HL-60/S4 (cell line): ENCODE data around the gene ADPRHL1.

Source experiments
- in situ Hi-C: fragments of 300-500 bp; cut with MboI; formaldehyde crosslinking; loops from 2 replicates; pipeline ENCODE4 v1.14.3; 2022; ENCODE audit warnings: low sequenced_read_pairs

Gene ADPRHL1

DNA sequence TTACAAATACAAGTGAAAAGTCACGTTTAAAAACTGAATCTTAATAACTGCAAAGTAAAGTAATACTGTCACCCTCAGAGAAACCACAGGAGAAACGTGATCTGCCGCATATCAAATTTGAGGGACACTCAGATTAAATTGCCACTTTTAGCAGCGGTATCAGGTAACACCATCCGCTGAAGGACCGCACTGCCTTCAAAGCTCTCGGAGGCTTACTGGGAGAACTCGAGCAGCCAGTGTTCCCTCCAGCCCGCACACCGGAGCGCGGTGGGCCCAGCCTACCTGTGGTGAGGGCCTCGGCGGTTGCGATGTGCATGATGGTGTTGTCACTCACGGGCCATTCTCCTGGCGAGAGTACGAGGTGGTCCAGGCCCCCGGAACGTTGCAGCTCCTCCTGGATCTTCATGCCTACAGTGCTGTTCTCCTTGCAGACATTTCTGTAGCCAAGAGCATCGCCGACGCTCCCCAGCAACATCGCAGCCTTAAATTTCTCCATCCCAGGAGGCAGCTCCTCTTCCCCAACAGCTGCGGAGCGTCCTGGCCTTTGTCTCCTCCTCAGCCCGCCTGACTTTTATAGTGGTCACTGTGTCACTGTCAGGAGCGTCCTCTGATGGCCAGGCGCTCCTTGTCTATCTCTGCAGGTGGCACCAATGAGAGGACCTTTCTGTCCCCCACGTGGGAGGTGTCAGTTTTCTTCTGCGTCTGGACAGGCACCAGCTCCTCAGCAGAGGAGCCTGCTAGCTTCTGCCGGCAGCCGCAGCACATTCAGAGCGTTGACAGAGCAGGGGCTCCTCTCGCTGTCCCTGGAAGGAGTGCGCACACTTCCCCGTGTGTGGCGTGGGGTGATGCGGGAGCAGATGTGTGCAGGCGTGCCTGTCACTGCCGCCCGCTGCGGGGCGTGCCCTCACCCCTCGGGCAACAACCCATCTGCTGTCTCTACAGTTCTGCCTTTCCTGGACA is at the start of gene ADPRHL1:
TSS of gene ADPRHL1 (minus strand) at position 547 of the 960 bp plus-strand sequence. CDS start at position 496, 51 bp downstream.
- in situ Hi-C loops: no loop called here

DNA sequence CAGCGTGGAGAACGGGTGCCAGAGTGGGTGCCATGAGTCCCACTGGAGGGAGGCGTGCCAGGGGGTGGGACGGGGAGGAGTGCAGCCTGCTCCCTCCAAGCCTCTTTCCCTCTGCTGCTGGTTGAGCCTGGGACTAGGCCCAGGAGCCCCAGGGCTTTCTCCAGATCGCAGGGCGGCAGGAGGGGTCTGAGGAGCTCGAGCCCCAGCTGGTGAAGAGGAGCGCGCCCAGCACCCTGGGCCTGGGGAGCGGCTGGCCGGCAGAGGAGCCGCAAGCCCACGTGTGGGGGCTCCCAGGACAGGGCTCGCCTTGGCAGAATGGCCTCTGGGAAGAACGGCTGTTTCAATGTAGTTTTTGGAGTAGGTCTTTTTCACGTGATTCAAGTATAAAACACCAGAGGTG is 49.4 kb upstream of the ADPRHL1 start:
- in situ Hi-C loops: no loop called here

GRCh38 chr13:113500530-113501265 is 47.4 kb upstream of the ADPRHL1 start:
- in situ Hi-C loops: no loop called here

- in situ Hi-C loops: no loop called here
These were observed 46.6 kb upstream of the ADPRHL1 start for GRCh38 chr13:113499936-113500335.

DNA sequence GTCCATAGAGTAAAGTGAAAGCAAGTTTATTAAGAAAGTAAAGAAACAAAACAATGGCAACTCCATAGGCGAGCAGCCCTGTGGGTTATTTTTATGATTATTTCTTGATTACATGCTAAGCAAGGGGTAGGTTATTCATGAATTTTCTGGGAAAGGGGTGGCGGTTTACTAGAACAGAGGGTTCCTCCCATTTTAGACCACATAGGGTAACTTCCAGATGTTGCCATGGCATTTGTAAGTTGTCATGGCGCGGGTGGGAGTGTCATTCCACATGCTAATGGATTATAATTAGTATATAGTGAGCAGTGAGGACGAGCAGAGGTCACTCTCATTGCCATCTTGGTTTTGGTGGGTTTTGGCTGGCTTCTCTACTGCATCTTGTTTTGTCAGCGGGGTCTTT is 45.6 kb upstream of the ADPRHL1 start:
- in situ Hi-C loops: no loop called here

DNA sequence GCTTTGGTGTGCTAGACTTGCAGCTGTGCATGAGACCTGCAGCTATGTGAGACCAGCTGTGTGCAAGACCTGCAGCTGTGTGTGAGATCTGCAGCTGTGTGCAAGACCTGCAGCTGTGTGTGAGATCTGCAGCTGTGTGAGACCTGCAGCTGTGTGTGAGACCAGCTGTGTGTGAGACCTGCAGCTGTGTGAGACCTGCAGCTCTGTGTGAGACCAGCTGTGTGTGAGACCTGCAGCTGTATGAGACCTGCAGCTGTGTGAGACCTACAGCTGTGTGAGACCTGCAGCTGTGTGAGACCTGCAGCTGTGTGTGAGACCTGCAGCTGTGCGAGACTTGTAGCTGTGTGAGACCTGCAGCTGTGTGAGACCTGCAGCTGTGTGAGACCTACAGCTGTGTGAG is 43.9 kb upstream of the ADPRHL1 start:
- in situ Hi-C loops: no loop called here

DNA sequence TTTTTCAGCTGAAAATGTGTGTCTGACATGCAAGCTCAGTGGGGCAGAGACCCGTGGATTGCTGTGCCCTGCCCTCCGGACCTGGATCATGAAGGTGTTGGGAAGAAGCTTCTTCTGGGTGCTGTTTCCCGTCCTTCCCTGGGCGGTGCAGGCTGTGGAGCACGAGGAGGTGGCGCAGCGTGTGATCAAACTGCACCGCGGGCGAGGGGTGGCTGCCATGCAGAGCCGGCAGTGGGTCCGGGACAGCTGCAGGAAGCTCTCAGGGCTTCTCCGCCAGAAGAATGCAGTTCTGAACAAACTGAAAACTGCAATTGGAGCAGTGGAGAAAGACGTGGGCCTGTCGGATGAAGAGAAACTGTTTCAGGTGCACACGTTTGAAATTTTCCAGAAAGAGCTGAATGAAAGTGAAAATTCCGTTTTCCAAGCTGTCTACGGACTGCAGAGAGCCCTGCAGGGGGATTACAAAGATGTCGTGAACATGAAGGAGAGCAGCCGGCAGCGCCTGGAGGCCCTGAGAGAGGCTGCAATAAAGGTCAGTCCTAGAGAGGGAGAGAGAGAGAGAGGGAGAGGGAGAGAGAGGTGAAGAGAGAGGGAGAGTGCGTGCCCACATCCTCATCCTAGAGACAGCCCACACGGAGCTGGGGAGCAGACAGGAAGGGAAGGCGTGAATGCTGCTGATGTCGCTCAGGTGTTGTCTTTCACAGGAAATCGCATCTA is 42.4 kb upstream of the ADPRHL1 start:
- in situ Hi-C loops: no loop called here

DNA sequence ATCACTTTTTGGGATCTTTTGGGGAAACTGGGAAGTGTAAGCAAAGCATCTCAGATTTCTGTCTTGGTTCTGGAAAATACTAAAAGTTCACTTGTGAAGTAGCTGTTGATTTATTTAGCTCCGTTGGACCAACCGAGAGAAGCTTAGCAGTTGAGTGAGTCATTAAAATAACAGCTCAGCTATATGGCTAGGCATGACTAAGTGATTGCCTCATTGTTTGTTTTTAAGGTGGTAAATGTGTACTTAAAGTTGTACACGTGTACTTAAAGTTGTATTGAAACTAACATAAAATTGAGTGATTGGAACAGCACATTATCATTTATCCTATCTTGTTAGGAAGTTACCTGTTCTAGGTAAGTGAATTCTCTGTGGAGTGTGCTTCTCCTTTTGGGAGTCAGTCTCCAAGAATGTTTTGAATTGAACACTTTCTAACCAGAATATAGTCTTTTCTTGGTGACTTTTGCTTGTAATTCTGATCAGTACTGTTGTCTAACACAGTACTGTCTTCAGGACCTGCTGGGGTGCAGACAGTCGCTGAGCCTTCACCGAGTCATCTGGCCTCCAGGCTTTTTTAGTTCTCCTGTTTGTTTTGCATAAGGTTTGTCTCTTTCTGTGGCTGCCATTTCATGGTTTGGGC is 40.1 kb upstream of the ADPRHL1 start:
- in situ Hi-C loops: no loop called here

DNA sequence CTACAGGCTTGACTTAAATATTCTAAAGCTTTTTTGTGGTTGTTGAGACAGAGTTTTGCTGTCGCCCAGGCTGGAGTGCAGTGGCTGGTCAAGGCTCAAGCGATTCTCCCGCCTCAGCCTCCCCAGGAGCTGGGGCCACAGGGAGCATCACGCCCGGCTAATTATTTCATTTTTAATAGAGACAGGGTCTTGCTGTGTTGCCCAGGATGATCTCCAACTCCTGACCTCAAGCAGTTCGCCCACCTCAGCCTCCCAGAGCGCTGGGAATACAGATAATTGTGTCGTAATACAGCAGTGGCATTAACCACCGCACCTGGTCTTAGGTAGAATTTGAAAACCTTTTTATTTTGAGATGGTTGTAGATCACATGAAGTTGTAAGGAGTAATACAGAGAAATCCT is 38.7 kb upstream of the ADPRHL1 start:
- in situ Hi-C loops: no loop called here

- in situ Hi-C loops: no loop called here
These were observed 38.2 kb upstream of the ADPRHL1 start for GRCh38 chr13:113491418-113491883.

DNA sequence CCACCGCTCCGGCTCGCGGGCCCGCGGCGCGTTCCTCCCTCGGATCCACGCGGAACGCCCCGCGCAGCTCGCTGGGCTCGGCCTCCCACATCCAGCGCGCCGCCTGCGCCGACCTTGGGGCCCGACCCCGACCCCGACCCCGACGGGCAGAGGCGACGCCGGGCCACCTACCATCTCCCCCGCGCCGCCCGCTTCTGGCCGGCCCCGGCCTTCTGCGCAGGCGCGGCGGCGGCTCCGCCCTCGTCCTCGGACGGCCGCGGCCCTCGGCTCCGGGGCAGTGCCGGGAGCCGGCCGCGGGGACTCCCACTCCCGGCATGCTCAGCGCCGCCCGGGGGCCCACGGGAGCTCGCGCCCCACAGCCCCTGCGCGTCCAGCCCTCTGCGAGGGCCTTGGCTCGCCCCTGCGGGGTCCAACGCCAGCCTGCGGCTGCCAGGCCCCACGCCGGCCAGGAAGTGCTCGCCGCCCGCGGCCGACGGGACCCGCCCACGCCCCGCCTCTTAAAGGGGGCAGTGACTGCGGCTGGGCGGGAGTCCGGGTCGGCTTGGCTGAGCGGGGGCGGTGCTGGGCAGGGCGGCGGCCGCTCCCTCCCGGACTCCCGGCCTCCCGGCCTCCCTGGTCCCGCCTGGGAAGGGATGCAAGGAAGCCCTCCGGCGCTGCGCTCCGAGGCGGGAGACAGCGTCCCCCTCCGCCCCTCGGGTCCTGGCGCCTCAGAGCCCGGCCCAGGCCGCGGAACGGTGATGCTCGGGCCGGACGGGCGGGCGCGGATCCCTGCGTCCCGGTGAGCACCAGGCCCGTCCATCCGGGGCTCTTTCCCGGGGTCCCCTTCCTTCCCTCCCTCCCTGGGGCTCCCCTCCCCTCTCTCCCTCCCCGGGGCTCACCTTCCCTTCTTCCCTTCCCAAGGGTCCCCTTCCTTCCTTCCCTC is 37.5 kb upstream of the ADPRHL1 start, which contains the start of gene DCUN1D2:
TSS of gene DCUN1D2 (minus strand) at position 216 of the 922 bp plus-strand sequence. CDS start at position 174, 42 bp downstream.
- in situ Hi-C loops: no loop called here

DNA sequence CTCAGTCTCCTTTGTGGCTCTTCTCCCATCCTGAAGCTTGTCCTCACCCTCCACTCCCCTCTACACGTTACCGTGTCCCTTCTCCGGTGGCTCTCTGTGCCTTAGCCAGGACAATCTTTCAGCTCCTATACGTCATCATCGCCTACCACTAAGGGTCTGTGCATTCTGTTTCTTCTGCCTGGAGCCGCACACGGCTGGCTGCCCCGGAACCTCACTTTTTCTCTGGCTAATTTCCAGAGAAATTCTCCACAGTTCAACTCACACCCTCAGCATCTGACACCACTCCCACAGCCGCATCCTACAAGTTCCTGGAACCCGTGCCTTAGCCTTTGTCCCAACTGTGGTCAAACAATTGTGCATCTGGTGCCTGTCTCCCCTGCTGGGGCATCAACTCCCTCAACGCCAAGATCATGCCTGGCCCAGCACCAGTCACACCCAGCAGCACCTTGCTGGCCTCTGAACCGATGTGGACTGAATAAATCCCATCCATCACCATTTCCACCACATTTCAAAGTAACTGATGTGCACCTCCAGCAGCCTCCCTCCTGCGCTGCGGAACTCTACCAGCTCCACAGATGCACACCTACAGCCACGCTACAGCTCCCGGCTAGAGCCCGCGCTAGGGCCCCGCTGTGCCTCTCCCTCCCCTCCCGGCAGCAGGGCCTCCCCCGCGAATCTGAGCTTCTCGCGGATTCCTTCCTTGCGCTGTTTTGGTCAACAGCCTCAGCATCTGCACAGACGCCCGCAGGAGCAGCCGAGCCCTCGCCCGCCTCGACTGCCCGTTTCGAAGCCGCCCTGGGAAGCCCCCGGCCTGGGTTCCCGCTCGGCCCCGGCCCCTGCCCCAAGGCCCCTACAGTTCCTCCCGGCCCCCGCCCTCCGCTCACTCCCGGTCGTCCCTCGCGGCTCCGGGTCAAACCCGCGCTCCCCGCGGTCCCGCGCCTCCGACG is 36.5 kb upstream of the ADPRHL1 start:
- in situ Hi-C loops: no loop called here

DNA sequence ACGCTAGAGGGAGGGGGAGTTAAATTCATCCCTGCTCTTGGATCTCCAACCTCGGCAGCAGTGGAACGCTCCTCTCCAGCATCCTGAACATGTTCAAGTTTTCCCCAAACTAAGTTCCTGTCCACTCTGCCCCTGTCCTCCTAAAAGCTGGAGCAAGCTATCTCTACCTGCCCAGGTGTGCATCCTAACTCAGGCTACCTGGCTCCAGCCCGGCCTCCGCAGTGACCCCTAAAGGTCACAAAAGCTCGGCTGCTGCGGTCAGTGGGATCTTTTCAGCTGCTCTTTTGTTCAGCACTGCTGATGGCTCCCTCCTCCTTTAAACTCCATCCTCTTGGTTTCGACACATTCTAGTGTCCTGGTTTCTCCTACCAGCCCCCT is 35.9 kb upstream of the ADPRHL1 start:
- in situ Hi-C loops: no loop called here

GRCh38 chr13:113488283-113488682 is 35.0 kb upstream of the ADPRHL1 start:
- in situ Hi-C loops: no loop called here

DNA sequence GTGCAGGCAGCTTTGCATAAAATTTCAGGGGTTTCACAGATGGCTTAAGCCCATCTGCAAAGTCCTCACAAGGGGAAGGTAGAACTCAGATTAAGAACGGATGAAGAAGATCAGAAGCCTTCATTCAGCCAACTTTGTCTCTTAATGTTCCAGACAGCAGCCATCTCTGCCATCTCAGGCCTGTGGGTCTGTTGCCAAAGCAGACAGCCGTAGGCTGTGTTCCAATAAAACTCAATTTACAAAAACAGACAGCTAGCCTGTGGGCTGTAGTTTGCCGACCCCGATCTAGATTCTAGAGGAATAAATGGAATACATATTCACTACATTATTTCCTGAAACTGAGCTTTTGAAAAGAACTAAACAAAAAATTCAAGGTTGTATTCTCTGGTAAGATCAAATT is 33.4 kb upstream of the ADPRHL1 start:
- in situ Hi-C loops: no loop called here

DNA sequence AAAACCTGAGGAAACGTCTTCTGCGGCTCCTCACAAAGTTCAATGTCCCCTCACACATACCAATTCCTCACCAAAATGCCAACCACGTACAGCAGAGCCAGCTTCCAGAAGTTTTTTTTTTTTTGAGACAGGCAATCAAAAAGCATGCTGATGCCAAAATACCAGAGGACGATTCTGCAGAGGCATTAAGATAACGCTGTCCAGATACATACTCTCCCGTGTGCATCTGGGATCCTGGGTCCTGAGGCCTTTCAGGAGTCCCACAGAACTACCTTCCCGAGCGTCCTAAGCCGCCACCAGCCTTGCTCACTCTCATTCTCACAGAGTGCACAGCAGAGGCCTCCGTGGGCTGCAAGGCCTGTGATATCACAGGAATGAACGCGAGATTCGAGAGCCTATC is 32.3 kb upstream of the ADPRHL1 start:
- in situ Hi-C loops: no loop called here

DNA sequence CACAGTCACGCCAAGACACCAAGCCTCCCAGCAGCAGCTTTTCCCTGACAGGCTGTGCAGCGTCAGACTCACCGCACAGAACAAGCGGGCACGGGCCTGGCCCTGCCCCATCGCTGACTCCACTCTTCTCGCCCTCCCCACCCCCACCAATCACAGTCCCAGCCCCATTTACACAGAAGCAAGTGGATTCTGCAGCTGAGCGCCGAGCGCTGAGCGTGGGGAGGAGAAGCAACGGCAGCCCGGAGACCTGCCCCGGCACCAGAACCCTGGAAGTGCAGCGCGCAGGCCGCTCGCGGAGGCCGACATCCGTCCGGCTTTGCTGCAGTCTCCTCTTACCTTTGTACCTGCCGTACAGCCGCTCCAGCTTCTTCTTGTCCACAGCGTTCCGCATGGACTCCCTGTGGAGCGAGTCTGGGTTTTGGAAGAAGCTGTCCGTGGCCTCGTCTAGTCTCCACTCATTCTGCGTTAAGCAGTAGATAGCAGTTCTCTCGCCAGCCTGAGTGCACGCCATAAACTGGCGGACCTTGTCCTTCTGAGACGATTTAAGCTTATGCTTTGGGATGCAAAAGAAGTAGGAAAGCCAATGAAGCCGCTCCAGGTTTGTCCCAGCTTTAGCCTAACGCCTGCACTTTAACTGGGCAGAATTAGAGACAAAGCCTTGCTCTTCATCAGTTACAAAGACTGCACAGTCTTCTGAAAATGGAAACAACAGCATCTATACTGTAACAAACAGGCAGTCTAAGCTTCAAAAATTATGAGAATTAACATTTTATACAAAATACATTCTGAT is 30.4 kb upstream of the ADPRHL1 start:
- in situ Hi-C loops: no loop called here

- in situ Hi-C loops: no loop called here
These were observed 29.8 kb upstream of the ADPRHL1 start for GRCh38 chr13:113483081-113483480.
